Right lobe of liver (tissue), 4 donors: ENCODE results near the gene VPS11.

Source experiments
- CTCF ChIP-seq, 4 donors: fragments of 200-600 bp in 3 of 4; fragments of 450-650 bp in 1 of 4; IDR thresholded peaks; one replicate each; pipeline versions ENCODE4 v1.5.1 to v1.8.0; 2016 to 2022; ENCODE audit warnings: antibody characterized with exemption in 4 of 4, mild to moderate bottlenecking in 2 of 4
- POLR2A ChIP-seq: fragments of 450-650 bp; IDR thresholded peaks from one replicate; pipeline ENCODE4 v1.6.1; 2017; ENCODE audit warnings: antibody characterized with exemption, mild to moderate bottlenecking
- donor health status: DM: no; HTN: no; CAD: no.
- donor health status: DM: no; HTN: no; CAD: no.
- donor health status: DM: no; HTN: yes; CAD: no.

DNA sequence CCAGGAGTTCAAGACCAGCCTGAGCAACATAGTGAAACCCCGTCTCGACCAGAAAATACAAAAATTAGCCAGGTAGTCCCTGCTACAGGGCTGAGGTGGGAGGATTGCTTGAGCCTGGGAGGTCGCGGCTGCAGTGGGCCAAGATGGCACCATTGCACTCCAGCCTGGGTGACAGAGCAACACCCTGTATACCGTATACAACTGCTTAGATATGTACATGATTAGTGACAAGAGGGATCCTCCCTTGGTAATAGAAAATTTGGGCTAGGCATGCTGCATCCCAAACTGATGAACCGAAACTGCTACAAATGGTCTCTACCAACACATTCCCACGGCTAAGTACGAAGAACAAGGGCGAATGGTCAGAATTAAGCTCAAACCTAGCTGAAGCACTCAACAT is 24.7 kb upstream of the VPS11 start:
- TF ChIP-seq CTCF (IDR thresholded peaks at IDR 0.05) (no peak), POLR2A (no peak)
